T-cell (primary cell): ENCODE results near the gene PIK3C2G. TPM values are rescaled to one million over a fixed set of nuclear protein-coding genes. Genes with fewer than 3 reads are reported as not detected.

ENCODE experiments used
- ATAC-seq, 4 experiments: fragments of 200-7000 bp in 3 of 4; fragments of 150-1000 bp in 1 of 4; cut with Tn5 transposase; replicated peaks in 1 of 4; 1 replicate in 3 of 4; 2 replicates in 1 of 4; pipeline ENCODE4 v1.10.0; 2021; ENCODE audit warnings: moderate library complexity in 3 of 4, mild to moderate bottlenecking in 2 of 4, moderate number of reproducible peaks in 1 of 4
- CTCF ChIA-PET, 2 donors: fragments of 300-600 bp; sonication (Branson Sonifier 250); formaldehyde crosslinking; loops; one replicate each; lab custom pipeline; 2022; ENCODE audit warnings: antibody characterized with exemption in 2 of 2; lab: Charles Lee
- POLR2A ChIA-PET, 2 donors: fragments of 300-600 bp; sonication (Branson Sonifier 250); formaldehyde crosslinking; loops; one replicate each; lab custom pipeline; 2022; ENCODE audit warnings: antibody characterized with exemption in 2 of 2; lab: Charles Lee
- DNase-seq, 35 experiments: peaks; one replicate each; pipeline versions ENCODE4 v3.0.0 to v3.0.0-alpha.2; 2013 to 2023
- H3K27ac ChIP-seq: one replicate; pipeline ENCODE4 v1.5.1; 2013; ENCODE audit warnings: low read length
- H3K27me3 ChIP-seq, 2 experiments: replicated peaks in 1 of 2; 1 replicate in 1 of 2; 2 replicates in 1 of 2; pipeline versions ENCODE4 v1.6.1 to v1.7.0; 2013; ENCODE audit warnings: low read length in 1 of 2, mixed read lengths in 1 of 2; ENCODE audit not compliant: control insufficient read depth in 2 of 2, insufficient read depth in 2 of 2; ENCODE audit errors: extremely low read depth in 1 of 2
- H3K36me3 ChIP-seq, 2 donors: 1 replicate in 1 of 2; 2 replicates in 1 of 2; pipeline versions ENCODE4 v1.6.1 to v1.7.0; 2013; ENCODE audit warnings: low read length in 1 of 2; ENCODE audit not compliant: control insufficient read depth in 2 of 2, insufficient read depth in 1 of 2; ENCODE audit errors: extremely low read depth in 1 of 2
- H3K4me1 ChIP-seq, 2 experiments: 1 replicate in 1 of 2; 2 replicates in 1 of 2; pipeline versions ENCODE4 v1.6.1 to v1.7.0; 2013; ENCODE audit warnings: low read length in 2 of 2, mixed read lengths in 1 of 2; ENCODE audit not compliant: insufficient read depth in 2 of 2, control insufficient read depth in 1 of 2; ENCODE audit errors: extremely low read depth in 1 of 2
- H3K4me3 ChIP-seq, 2 donors: 1 replicate in 1 of 2; 2 replicates in 1 of 2; pipeline versions ENCODE4 v1.5.1 to v1.7.0; 2013; ENCODE audit warnings: mild to moderate bottlenecking in 2 of 2, low read length in 1 of 2, moderate library complexity in 1 of 2; ENCODE audit not compliant: control insufficient read depth in 1 of 2; ENCODE audit errors: extremely low read depth in 1 of 2
- H3K9me3 ChIP-seq: 2 replicates; pipeline ENCODE4 v1.7.0; 2013
- H3K27ac Mint-ChIP-seq, 2 donors: one replicate each; pipeline ENCODE4 v1.8.0; 2020 to 2021; ENCODE audit warnings: mild to moderate bottlenecking in 2 of 2, mixed read lengths in 2 of 2
- H3K27me3 Mint-ChIP-seq, 2 donors: one replicate each; pipeline ENCODE4 v1.8.0; 2021 to 2022; ENCODE audit warnings: mixed read lengths in 2 of 2
- H3K36me3 Mint-ChIP-seq: one replicate; pipeline ENCODE4 v1.8.0; 2021; ENCODE audit warnings: mixed read lengths
- H3K4me1 Mint-ChIP-seq, 3 donors: one replicate each; pipeline ENCODE4 v1.8.0; 2020 to 2022; ENCODE audit warnings: mixed read lengths in 3 of 3, mild to moderate bottlenecking in 1 of 3
- H3K4me3 Mint-ChIP-seq, 3 donors: one replicate each; pipeline ENCODE4 v1.8.0; 2020 to 2022; ENCODE audit warnings: mild to moderate bottlenecking in 3 of 3, mixed read lengths in 3 of 3, moderate library complexity in 3 of 3
- H3K9me3 Mint-ChIP-seq, 3 donors: one replicate each; pipeline ENCODE4 v1.8.0; 2020 to 2022; ENCODE audit warnings: mixed read lengths in 3 of 3
- WGBS: methylation state at CpG from one replicate; pipeline ENCODE4 v1.1.5; 2013; ENCODE audit warnings: missing lambda C conversion rate; ENCODE audit not compliant: insufficient coverage; 5-methylcytosine and 5-hydroxymethylcytosine counted together
- total RNA-seq, 35 experiments: library from RNA in 6 of 35; stranded (reverse) in 6 of 35; fragments of 120-200 nt in 1 of 35; gene quantifications; one replicate each; pipeline versions ENCODE4 v1.2.1 to v1.2.4 and lab custom pipeline; 2013 to 2026

Gene PIK3C2G
- total RNA-seq, 5 donors from 2014 or later (not counting 1 experiment from before 2014, with no cell fraction given) = not detected

DNA sequence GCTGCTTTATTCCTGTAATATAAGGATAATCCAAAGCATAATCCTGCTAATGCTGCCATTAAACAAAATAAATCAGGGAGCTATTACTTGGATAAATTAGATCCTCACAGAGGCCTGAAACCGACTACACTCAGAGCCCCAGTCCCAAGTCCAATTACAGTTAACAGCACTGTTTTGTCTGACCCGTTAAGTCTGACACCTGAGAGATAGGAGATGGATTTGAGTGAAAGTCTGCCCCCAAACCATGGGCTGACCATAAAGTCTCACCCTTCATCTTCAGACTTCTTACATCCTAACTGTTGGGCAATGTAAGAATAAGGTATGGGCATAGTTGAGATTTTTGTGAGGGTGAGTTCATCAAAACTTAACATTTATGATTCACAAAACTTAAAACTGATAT lies 294.8 kb downstream of the PIK3C2G start:
- Histone ChIP-seq H3K4me3 (no peak overlapping the region), H3K9me3 (no peaks in the 10 kb centered on the region), H3K4me1 (no peaks in the 10 kb centered on the region), H3K36me3 (no peaks in the 10 kb centered on the region), H3K27me3 (no peaks in the 10 kb centered on the region), H3K27ac (no peak overlapping the region)
- no peak for DNase-seq
- no peak overlapping the region for H3K4me3 Mint-ChIP-seq
- H3K9me3 Mint-ChIP-seq = peaks cover 2 to 8% (median 7%) of the 10 kb centered on the region in 3 donors
- ATAC-seq = no peak
- ChIA-PET POLR2A (no interaction called here), CTCF (no interaction called here)
- H3K4me1 Mint-ChIP-seq = no peaks in the 10 kb centered on the region
- no CpG with 5 or more reads among the region's 2 CpGs for WGBS
- H3K36me3 Mint-ChIP-seq = no peaks in the 10 kb centered on the region
- H3K27me3 Mint-ChIP-seq = no peaks in the 10 kb centered on the region
- no peak overlapping the region for H3K27ac Mint-ChIP-seq

- CTCF ChIA-PET = no interaction called here
- Mint-ChIP-seq H3K27ac (no peak overlapping the region), H3K27me3 (no peaks in the 10 kb centered on the region), H3K36me3 (no peaks in the 10 kb centered on the region), H3K4me3 (no peak overlapping the region), H3K9me3 (peaks cover 2 to 8% (median 5%) of the 10 kb centered on the region in 3 donors), H3K4me1 (no peaks in the 10 kb centered on the region)
- Histone ChIP-seq H3K27ac (no peak overlapping the region), H3K4me3 (no peak overlapping the region), H3K4me1 (no peaks in the 10 kb centered on the region), H3K9me3 (no peaks in the 10 kb centered on the region), H3K36me3 (no peaks in the 10 kb centered on the region), H3K27me3 (no peaks in the 10 kb centered on the region)
- no peak for ATAC-seq
- no peak for DNase-seq
- POLR2A ChIA-PET = no interaction called here
- WGBS = no CpG with 5 or more reads among the region's 1 CpG
Measured at GRCh38 chr12:18559242-18559641, 297.9 kb downstream of the PIK3C2G start.

DNA sequence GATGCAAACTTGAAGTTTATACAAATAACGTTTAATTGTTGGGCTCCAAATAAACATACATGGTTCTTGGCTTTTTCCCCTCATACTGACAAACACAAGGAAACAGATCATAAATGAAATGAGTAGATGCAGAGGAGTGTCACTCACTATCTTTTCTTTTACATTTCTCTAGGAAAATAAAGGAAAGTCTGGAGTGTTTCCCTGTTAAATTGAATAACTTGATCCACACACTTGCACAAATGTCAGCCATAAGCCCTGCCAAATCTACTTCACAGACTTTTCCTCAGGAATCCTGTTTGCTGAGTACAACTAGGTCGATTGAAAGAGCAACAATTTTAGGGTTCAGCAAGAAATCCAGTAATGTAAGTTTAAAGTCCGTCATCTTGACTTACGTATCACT lies 301.2 kb downstream of the PIK3C2G start:
- H3K4me3 Mint-ChIP-seq = no peak overlapping the region
- POLR2A ChIA-PET = no interaction called here
- H3K27ac Mint-ChIP-seq = no peak overlapping the region

DNA sequence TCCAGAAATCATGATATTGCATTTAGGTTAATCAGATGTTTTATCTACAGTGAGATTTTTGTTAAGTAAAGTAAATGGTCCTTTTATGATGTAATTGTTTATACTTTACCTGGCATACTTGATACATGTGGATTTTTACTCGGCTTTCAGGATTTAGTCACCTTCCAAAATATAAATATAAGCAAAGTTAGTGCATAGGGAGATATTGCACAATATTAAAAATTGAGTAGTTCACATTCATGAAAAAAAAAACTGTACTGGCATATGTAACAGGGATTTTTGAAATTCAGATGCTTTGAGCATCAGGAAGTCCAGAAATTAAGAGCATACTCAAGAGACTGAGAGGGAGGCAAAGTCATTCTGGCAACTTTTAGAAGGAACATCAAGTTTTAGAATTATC lies 303.0 kb downstream of the PIK3C2G start:
- ATAC-seq (no peak), DNase-seq (no peak)
- Mint-ChIP-seq H3K9me3 (peaks cover 0 to 3% (median 2%) of the 10 kb centered on the region in 3 donors), H3K27me3 (no peaks in the 10 kb centered on the region), H3K36me3 (no peaks in the 10 kb centered on the region), H3K27ac (no peak overlapping the region), H3K4me1 (no peaks in the 10 kb centered on the region), H3K4me3 (no peak overlapping the region)
- Histone ChIP-seq H3K4me1 (no peaks in the 10 kb centered on the region), H3K27me3 (no peaks in the 10 kb centered on the region), H3K4me3 (no peak overlapping the region), H3K36me3 (no peaks in the 10 kb centered on the region), H3K27ac (no peak overlapping the region), H3K9me3 (no peaks in the 10 kb centered on the region)
- ChIA-PET POLR2A (no interaction called here), CTCF (no interaction called here)
- whole genome bisulfite sequencing = no CpG with 5 or more reads among the region's 1 CpG

More for the DNA sequence above, 301.2 kb downstream of the PIK3C2G start:
- Mint-ChIP-seq H3K36me3 (no peaks in the 10 kb centered on the region), H3K4me1 (no peaks in the 10 kb centered on the region), H3K27me3 (no peaks in the 10 kb centered on the region), H3K9me3 (peaks cover 0 to 8% (median 5%) of the 10 kb centered on the region in 3 donors)
- CTCF ChIA-PET = no interaction called here
- Histone ChIP-seq H3K4me1 (no peaks in the 10 kb centered on the region), H3K9me3 (no peaks in the 10 kb centered on the region), H3K27ac (no peak overlapping the region), H3K27me3 (no peaks in the 10 kb centered on the region), H3K4me3 (no peak overlapping the region), H3K36me3 (no peaks in the 10 kb centered on the region)
- ATAC-seq (no peak), DNase-seq (no peak)
- 33% methylated on average over 1 of the region's 4 CpGs for WGBS

GRCh38 chr12:18567787-18568186 lies 306.5 kb downstream of the PIK3C2G start:
- Mint-ChIP-seq H3K27me3 (no peaks in the 10 kb centered on the region), H3K36me3 (no peaks in the 10 kb centered on the region), H3K27ac (no peak overlapping the region), H3K4me3 (no peak overlapping the region), H3K9me3 (no peaks in the 10 kb centered on the region), H3K4me1 (no peaks in the 10 kb centered on the region)
- DNase-seq (no peak), ATAC-seq (no peak)
- WGBS = no CpG with 5 or more reads among the region's 2 CpGs
- CTCF ChIA-PET = no interaction called here
- no peaks in the 10 kb centered on the region for H3K27me3 ChIP-seq
- no peaks in the 10 kb centered on the region for H3K9me3 ChIP-seq
- H3K27ac ChIP-seq = no peak overlapping the region
- H3K4me3 ChIP-seq = no peak overlapping the region
- POLR2A ChIA-PET = no interaction called here
- no peaks in the 10 kb centered on the region for H3K36me3 ChIP-seq
- H3K4me1 ChIP-seq = no peaks in the 10 kb centered on the region

GRCh38 chr12:18570543-18570942 lies 309.2 kb downstream of the PIK3C2G start:
- H3K27me3 Mint-ChIP-seq = no peaks in the 10 kb centered on the region

GRCh38 chr12:18576104-18576626 lies 314.8 kb downstream of the PIK3C2G start:
- H3K9me3 ChIP-seq = no peaks in the 10 kb centered on the region
- POLR2A ChIA-PET = no interaction called here
- H3K4me3 ChIP-seq = no peak overlapping the region

More at GRCh38 chr12:18570543-18570942, 309.2 kb downstream of the PIK3C2G start:
- Histone ChIP-seq H3K9me3 (no peaks in the 10 kb centered on the region), H3K36me3 (no peaks in the 10 kb centered on the region), H3K4me3 (no peak overlapping the region), H3K27me3 (no peaks in the 10 kb centered on the region), H3K27ac (no peak overlapping the region), H3K4me1 (no peaks in the 10 kb centered on the region)
- ChIA-PET CTCF (no interaction called here), POLR2A (no interaction called here)
- ATAC-seq (no peak), DNase-seq (no peak)
- Mint-ChIP-seq H3K27ac (no peak overlapping the region), H3K4me1 (no peaks in the 10 kb centered on the region), H3K36me3 (no peaks in the 10 kb centered on the region), H3K4me3 (no peak overlapping the region), H3K9me3 (peaks cover 0 to 7% (median 0%) of the 10 kb centered on the region in 3 donors)
- no CpG with 5 or more reads among the region's 4 CpGs for WGBS

More at GRCh38 chr12:18576104-18576626, 314.8 kb downstream of the PIK3C2G start:
- Mint-ChIP-seq H3K4me1 (no peaks in the 10 kb centered on the region), H3K9me3 (peaks cover 0 to 7% (median 0%) of the 10 kb centered on the region in 3 donors), H3K4me3 (no peak overlapping the region), H3K27me3 (no peaks in the 10 kb centered on the region), H3K36me3 (no peaks in the 10 kb centered on the region), H3K27ac (no peak overlapping the region)
- CTCF ChIA-PET = no interaction called here
- H3K27ac ChIP-seq = no peak overlapping the region
- H3K27me3 ChIP-seq = no peaks in the 10 kb centered on the region
- 60% methylated on average over 1 of the region's 1 CpG for WGBS
- ATAC-seq = no peak
- H3K36me3 ChIP-seq = no peaks in the 10 kb centered on the region
- no peak for DNase-seq
- no peaks in the 10 kb centered on the region for H3K4me1 ChIP-seq
